SK-N-SH (cell line): ENCODE data around the gene OR1I1. TPM values are rescaled to one million over a fixed set of nuclear protein-coding genes. Genes with fewer than 3 reads are reported as not detected.

Source experiments
- CTCF ChIA-PET: fragments of 300-600, 350-600 bp; formaldehyde crosslinking; extraction: SDS; loops from one replicate; lab custom pipeline; 2021; lab: Yijun Ruan, JAX
- POLR2A ChIA-PET: fragments of 350-600 bp; sonication (Branson Sonifier 250); formaldehyde crosslinking; extraction: SDS; loops from one replicate; lab custom pipeline; 2020; ENCODE audit warnings: antibody characterized with exemption, inconsistent platforms; lab: Yijun Ruan, JAX
- DNase-seq: peaks from one replicate; pipeline ENCODE4 v3.0.0; 2012
- H2AFZ ChIP-seq: fragments of 200-600 bp; sonication (generic); 2 replicates; pipeline ENCODE4 v1.8.1; 2016; ENCODE audit warnings: antibody characterized with exemption, mild to moderate bottlenecking, low read depth
- H3F3A ChIP-seq: fragments of 200-600 bp; sonication (generic); replicated peaks from 2 replicates; pipeline ENCODE3; 2016; ENCODE audit warnings: antibody characterized with exemption, mild to moderate bottlenecking; ENCODE audit not compliant: insufficient read depth
- H3K27ac ChIP-seq, 2 experiments: fragments of 200-500 bp in 1 of 2; fragments of 200-600 bp in 1 of 2; sonication (Bioruptor generic) in 1 of 2; sonication (generic), shearing (Covaris generic) in 1 of 2; 2 replicates each; pipeline versions ENCODE4 v1.5.1 to v1.6.1; 2014 to 2016; ENCODE audit warnings: low read depth in 2 of 2, inconsistent platforms in 1 of 2, low read length in 1 of 2, mild to moderate bottlenecking in 1 of 2, mixed read lengths in 1 of 2
- H3K27me3 ChIP-seq: fragments of 200-600 bp; sonication (generic), shearing (Covaris generic); 2 replicates; pipeline ENCODE4 v1.6.1; 2016; ENCODE audit warnings: mixed run types; ENCODE audit not compliant: insufficient read depth
- H3K36me3 ChIP-seq, 2 experiments: fragments of 200-500 bp in 1 of 2; fragments of 200-600 bp in 1 of 2; sonication (Bioruptor generic) in 1 of 2; sonication (generic) in 1 of 2; replicated peaks in 1 of 2; 2 replicates each; pipeline versions ENCODE3 to v1.5.1; 2014 to 2016; ENCODE audit warnings: low read length in 1 of 2, mild to moderate bottlenecking in 1 of 2; ENCODE audit not compliant: insufficient read depth in 2 of 2, control insufficient read depth in 1 of 2
- H3K4me1 ChIP-seq, 2 experiments: fragments of 200-500 bp in 1 of 2; fragments of 200-600 bp in 1 of 2; sonication (Bioruptor generic) in 1 of 2; sonication (generic), shearing (Covaris generic) in 1 of 2; 2 replicates each; pipeline versions ENCODE4 v1.5.1 to v1.6.1; 2014 to 2016; ENCODE audit warnings: low read depth in 1 of 2, low read length in 1 of 2, mixed run types in 1 of 2; ENCODE audit not compliant: insufficient read depth in 2 of 2, control insufficient read depth in 1 of 2
- H3K4me2 ChIP-seq: fragments of 200-600 bp; sonication (generic), shearing (Covaris generic); 2 replicates; pipeline ENCODE4 v1.6.1; 2017; ENCODE audit warnings: mixed run types
- H3K4me3 ChIP-seq, 2 experiments: fragments of 200-500 bp in 1 of 2; fragments of 200-600 bp in 1 of 2; sonication (Bioruptor generic) in 1 of 2; sonication (generic), shearing (Covaris generic) in 1 of 2; 2 replicates each; pipeline versions ENCODE4 v1.5.1 to v1.8.1; 2014 to 2016; ENCODE audit warnings: low read depth in 2 of 2, inconsistent platforms in 1 of 2, low read length in 1 of 2, mild to moderate bottlenecking in 1 of 2, mixed read lengths in 1 of 2, moderate library complexity in 1 of 2
- H3K79me2 ChIP-seq: fragments of 200-600 bp; sonication (generic); 2 replicates; pipeline ENCODE4 v1.8.1; 2017; ENCODE audit warnings: mild to moderate bottlenecking; ENCODE audit not compliant: insufficient read depth
- H3K9ac ChIP-seq: fragments of 200-600 bp; sonication (generic); 2 replicates; pipeline ENCODE4 v1.6.1; 2017; ENCODE audit warnings: mixed run types
- H3K9me2 ChIP-seq: fragments of 200-600 bp; sonication (generic); 2 replicates; pipeline ENCODE4 v1.6.1; 2017; ENCODE audit warnings: mixed run types
- H3K9me3 ChIP-seq: fragments of 200-600 bp; sonication (generic); 2 replicates; pipeline ENCODE4 v1.6.1; 2017; ENCODE audit warnings: mixed run types, mild to moderate bottlenecking, moderate library complexity
- H4K20me1 ChIP-seq: fragments of 200-600 bp; sonication (generic); 2 replicates; pipeline ENCODE4 v1.6.1; 2017; ENCODE audit warnings: mild to moderate bottlenecking, mixed run types; ENCODE audit not compliant: insufficient read depth
- GATA2 ChIP-seq: sonication (generic); formaldehyde crosslinking; IDR thresholded peaks from 2 replicates; pipeline ENCODE4 v1.5.0; 2020; ENCODE audit warnings: mild to moderate bottlenecking, missing genetic modification reagents
- IRF3 ChIP-seq: fragments of 150-350 bp; IDR thresholded peaks from 2 replicates; pipeline ENCODE4 v1.6.1; 2016; ENCODE audit warnings: mild to moderate bottlenecking, low read depth, low read length
- MEF2A ChIP-seq: IDR thresholded peaks from 2 replicates; pipeline ENCODE4 v1.4.0; 2012; ENCODE audit warnings: low read depth, borderline replicate concordance
- NRF1 ChIP-seq: IDR thresholded peaks from 2 replicates; pipeline ENCODE4 v1.6.1; 2012; ENCODE audit warnings: low read depth, mild to moderate bottlenecking, low read length
- RAD21 ChIP-seq: IDR thresholded peaks from 2 replicates; pipeline ENCODE4 v1.6.1; 2012; ENCODE audit warnings: mild to moderate bottlenecking, low read length
- RCOR1 ChIP-seq: fragments of 150-350 bp; IDR thresholded peaks from 2 replicates; pipeline ENCODE4 v1.6.1; 2017; ENCODE audit warnings: antibody characterized with exemption, low read length
- RXRA ChIP-seq: IDR thresholded peaks from 2 replicates; pipeline ENCODE4 v1.4.0; 2012; ENCODE audit warnings: low read depth, mild to moderate bottlenecking, borderline replicate concordance
- TEAD4 ChIP-seq: IDR thresholded peaks from 2 replicates; pipeline ENCODE4 v1.4.0; 2012; ENCODE audit warnings: mild to moderate bottlenecking, borderline replicate concordance; ENCODE audit not compliant: insufficient read depth
- WGBS: methylation state at CpG from one replicate; pipeline ENCODE4 v1.1.6; 2017; ENCODE audit warnings: low lambda C conversion rate; 5-methylcytosine and 5-hydroxymethylcytosine counted together
- polyA plus RNA-seq, 3 experiments: library from polyadenylated mRNA; depleted of rRNA; stranded (reverse); fragments of >200 nt; gene quantifications; 2 replicates each; pipeline ENCODE4 v1.2.3, GENCODE V29; 2012

OR1I1 gene
- polyA plus RNA-seq, 1 of the 3 experiments (the other 2 are of a cell fraction) = not detected

- 95% methylated on average over 10 of the region's 14 CpGs for WGBS
- peaks cover 21% of the 10 kb centered on the region; the same call in 1 of the 2 replicates for H3K79me2 ChIP-seq
- H3K4me2 ChIP-seq = no peak overlapping the region
- peaks cover 0 to 19% of the 10 kb centered on the region in 2 experiments; a peak in 1 of 4 replicates for H3K4me1 ChIP-seq
- no peak for DNase-seq
- POLR2A ChIA-PET = no interaction called here
- H3K4me3 ChIP-seq = no peak overlapping the region
- H3K27me3 ChIP-seq = no peaks in the 10 kb centered on the region
- peaks cover 4% of the 10 kb centered on the region for H3F3A ChIP-seq
- H3K9me2 ChIP-seq = no peaks in the 10 kb centered on the region
- no peak overlapping the region for H3K27ac ChIP-seq
- no peaks in the 10 kb centered on the region for H4K20me1 ChIP-seq
- CTCF ChIA-PET = interaction anchor here (0.8 kb wide), 1 partner anchor 34 kb away, joined by 3 read pairs; no protein-coding TSS in a partner anchor
- H3K9me3 ChIP-seq = no peaks in the 10 kb centered on the region
- TF ChIP-seq IRF3 (no peak), RCOR1 (no peak), MEF2A (no peak), RXRA (no peak)
- no peak overlapping the region for H2AFZ ChIP-seq
- no peak overlapping the region for H3K9ac ChIP-seq
- peaks cover 18 to 44% of the 10 kb centered on the region in 2 experiments for H3K36me3 ChIP-seq
Observed at GRCh38 chr19:15120135-15121026, 38.4 kb downstream of the OR1I1 start.

GRCh38 chr19:15122331-15123030, 40.5 kb downstream of the OR1I1 start:
- POLR2A ChIA-PET = no interaction called here
- Histone ChIP-seq H3K9me3 (no peaks in the 10 kb centered on the region), H3K4me1 (peaks cover 0 to 19% of the 10 kb centered on the region in 2 experiments; a peak in 2 of 4 replicates), H3F3A (peaks cover 5% of the 10 kb centered on the region), H3K27ac (no peak overlapping the region), H3K27me3 (no peaks in the 10 kb centered on the region), H3K4me3 (no peak overlapping the region), H4K20me1 (no peaks in the 10 kb centered on the region), H3K9ac (no peak overlapping the region), H3K9me2 (no peaks in the 10 kb centered on the region), H3K79me2 (peaks cover 21% of the 10 kb centered on the region; the same call in 1 of the 2 replicates), H2AFZ (no peak overlapping the region), H3K4me2 (no peak overlapping the region), H3K36me3 (peaks cover 18 to 27% of the 10 kb centered on the region in 2 experiments)
- CTCF ChIA-PET = no interaction called here
- WGBS = 97% methylated on average over 17 of the region's 21 CpGs
- TF ChIP-seq GATA2 (CRISPR knock-in tag) (no peak), TEAD4 (no peak), RAD21 (no peak), NRF1 (no peak)
- DNase-seq = no peak
